CD8-positive, alpha-beta memory T cell (primary cell): Measurements from ENCODE around the gene SHROOM2. TPM values are rescaled to one million over a fixed set of nuclear protein-coding genes. Genes with fewer than 3 reads are reported as not detected.
"Not testable (repeated sequence)": the region's sequence is repeated elsewhere in the genome, so short reads cannot be mapped to it uniquely, and the experiment has no call there.

Experiments used
- CTCF ChIA-PET: fragments of 350-600 bp; sonication (Branson Sonifier 250); formaldehyde crosslinking; loops from one replicate; lab custom pipeline; 2021; ENCODE audit warnings: antibody characterized with exemption; lab: Charles Lee
- POLR2A ChIA-PET: fragments of 350-600 bp; sonication (Branson Sonifier 250); formaldehyde crosslinking; loops from one replicate; lab custom pipeline; 2021; ENCODE audit warnings: antibody characterized with exemption; lab: Charles Lee
- DNase-seq, 5 donors: peaks; one replicate each; pipeline versions ENCODE4 v3.0.0 to v3.0.0-alpha.2; 2020 to 2022; ENCODE audit warnings: mixed read lengths in 1 of 5
- H3K27ac ChIP-seq: one replicate; pipeline ENCODE4 v1.7.0; 2013; ENCODE audit warnings: low read depth, mild to moderate bottlenecking, low read length, moderate library complexity
- H3K27me3 ChIP-seq: 2 replicates; pipeline ENCODE4 v1.7.0; 2013; ENCODE audit warnings: low read length, mild to moderate bottlenecking; ENCODE audit not compliant: insufficient read depth, poor library complexity, severe bottlenecking
- H3K36me3 ChIP-seq: 2 replicates; pipeline ENCODE4 v1.7.0; 2013; ENCODE audit warnings: mild to moderate bottlenecking, low read length, moderate library complexity; ENCODE audit not compliant: insufficient read depth
- H3K4me1 ChIP-seq: 2 replicates; pipeline ENCODE4 v1.7.0; 2013; ENCODE audit warnings: mild to moderate bottlenecking, low read length, moderate library complexity; ENCODE audit not compliant: insufficient read depth
- H3K4me3 ChIP-seq: 2 replicates; pipeline ENCODE4 v1.7.0; 2013; ENCODE audit warnings: mild to moderate bottlenecking, low read length
- H3K9me3 ChIP-seq: 2 replicates; pipeline ENCODE4 v1.7.0; 2013; ENCODE audit warnings: mild to moderate bottlenecking, low read length
- H3K27ac Mint-ChIP-seq, 8 donors: one replicate each; pipeline ENCODE4 v1.8.0; 2020 to 2021; ENCODE audit warnings: mixed read lengths in 8 of 8, mild to moderate bottlenecking in 6 of 8, inconsistent platforms in 3 of 8, moderate library complexity in 3 of 8
- H3K27me3 Mint-ChIP-seq, 2 donors: one replicate each; pipeline ENCODE4 v1.8.0; 2020 to 2021; ENCODE audit warnings: mixed read lengths in 2 of 2, mild to moderate bottlenecking in 1 of 2, moderate library complexity in 1 of 2
- H3K36me3 Mint-ChIP-seq, 3 donors: one replicate each; pipeline ENCODE4 v1.8.0; 2020 to 2021; ENCODE audit warnings: mixed read lengths in 3 of 3, inconsistent platforms in 1 of 3, mild to moderate bottlenecking in 1 of 3
- H3K4me1 Mint-ChIP-seq, 3 donors: one replicate each; pipeline ENCODE4 v1.8.0; 2020 to 2021; ENCODE audit warnings: mixed read lengths in 3 of 3, inconsistent platforms in 1 of 3, mild to moderate bottlenecking in 1 of 3
- H3K4me3 Mint-ChIP-seq, 7 donors: one replicate each; pipeline ENCODE4 v1.8.0; 2020 to 2021; ENCODE audit warnings: mixed read lengths in 7 of 7, mild to moderate bottlenecking in 6 of 7, moderate library complexity in 4 of 7, inconsistent platforms in 2 of 7
- H3K9me3 Mint-ChIP-seq, 5 donors: one replicate each; pipeline ENCODE4 v1.8.0; 2020 to 2022; ENCODE audit warnings: mixed read lengths in 5 of 5, mild to moderate bottlenecking in 3 of 5, moderate library complexity in 2 of 5, inconsistent platforms in 1 of 5
- polyA plus RNA-seq: library from polyadenylated mRNA; unstranded; fragments of 300-500 nt; fragmentation: Illumina TruSeq; gene quantifications from one replicate; pipeline ENCODE4 v1.2.3, GENCODE V29; 2021
- total RNA-seq, 2 experiments: library from RNA; stranded (reverse); gene quantifications; one replicate each; pipeline ENCODE4 v1.2.3, GENCODE V29; 2021

Gene SHROOM2
- total and polyA plus RNA-seq, 3 experiments from 2014 or later, result not detected

DNA sequence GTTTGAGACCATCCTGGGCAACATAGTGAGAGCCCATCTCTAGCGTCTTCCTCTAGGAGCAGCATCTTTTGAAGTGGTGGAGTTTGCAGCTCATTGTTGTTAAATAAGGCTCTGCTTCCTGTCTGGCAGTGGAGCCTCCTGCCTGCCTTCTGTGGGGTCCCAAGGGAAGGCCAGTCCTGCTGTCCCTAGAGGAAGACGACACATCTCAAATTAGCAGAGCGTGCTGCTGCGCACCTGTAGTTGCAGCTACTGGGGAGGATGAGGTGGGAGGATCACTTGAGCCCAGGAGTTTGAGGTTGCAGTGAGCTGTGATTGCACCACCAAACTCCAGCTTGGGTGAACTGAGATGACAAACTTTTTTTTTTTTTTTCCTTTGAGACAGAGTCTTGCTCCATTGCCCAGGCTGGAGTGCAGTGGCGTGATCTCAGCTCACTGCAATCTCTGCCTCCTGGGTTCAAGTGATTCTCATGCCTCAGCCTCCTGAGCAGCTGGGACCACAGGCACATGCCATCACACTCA is 17.8 kb upstream of the SHROOM2 start:
- H3K36me3 ChIP-seq, H3K4me1 ChIP-seq, H3K27ac Mint-ChIP-seq, H3K36me3 Mint-ChIP-seq, POLR2A ChIA-PET, CTCF ChIA-PET, H3K4me1 Mint-ChIP-seq, DNase-seq, H3K27me3 ChIP-seq, H3K4me3 ChIP-seq, H3K9me3 ChIP-seq, H3K4me3 Mint-ChIP-seq, H3K9me3 Mint-ChIP-seq, H3K27ac ChIP-seq: not testable (repeated sequence)
- peaks cover 15 to 22% of the 10 kb centered on the region in 2 donors for H3K27me3 Mint-ChIP-seq

DNA sequence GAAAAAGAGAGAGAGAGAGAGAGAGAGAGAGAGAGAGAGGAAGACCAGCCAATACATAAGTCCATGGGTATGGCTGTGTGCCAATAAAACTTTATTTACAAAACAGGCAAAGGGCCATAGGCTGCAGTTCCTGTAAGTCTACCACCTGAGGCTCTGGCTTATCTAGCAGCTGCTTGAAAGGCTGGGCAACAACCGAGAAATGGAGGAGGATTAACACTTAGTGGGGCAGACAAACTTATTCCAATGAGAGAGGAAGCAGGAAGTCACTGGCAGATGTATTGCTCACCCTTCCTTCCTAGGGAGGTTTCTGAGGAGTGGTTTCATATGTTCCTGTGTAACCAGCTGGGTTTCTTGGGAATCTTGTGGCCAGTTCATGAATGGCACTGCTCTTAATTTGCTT is 15.9 kb upstream of the SHROOM2 start:
- Mint-ChIP-seq H3K9me3 (no peaks in the 10 kb centered on the region), H3K27me3 (peaks cover 17 to 22% of the 10 kb centered on the region in 2 donors), H3K36me3 (no peaks in the 10 kb centered on the region)

DNA sequence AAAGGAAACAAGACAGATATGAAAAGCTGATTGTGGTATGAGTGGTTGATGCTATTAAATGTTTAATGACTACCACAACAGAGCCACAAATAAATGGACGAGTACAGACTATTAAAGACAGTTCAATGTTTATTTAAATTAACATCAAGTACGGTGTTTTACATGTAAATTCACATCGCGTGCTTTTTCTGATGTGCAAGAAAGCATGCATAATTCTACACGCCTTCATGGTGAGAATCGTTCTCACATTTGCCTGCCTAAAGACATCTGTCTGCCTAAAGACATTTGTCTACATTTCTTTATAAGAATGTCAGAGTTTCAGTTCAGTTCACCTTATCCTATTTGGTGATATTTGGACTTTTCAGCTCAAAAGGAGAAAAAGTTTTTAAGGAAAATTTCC is 13.3 kb upstream of the SHROOM2 start:
- DNase-seq, result no peak
- H3K27me3 ChIP-seq, result no peaks in the 10 kb centered on the region
- Mint-ChIP-seq H3K9me3 (no peaks in the 10 kb centered on the region), H3K27me3 (peaks cover 18 to 26% of the 10 kb centered on the region in 2 donors), H3K4me3 (no peak overlapping the region), H3K4me1 (no peaks in the 10 kb centered on the region), H3K27ac (no peak overlapping the region), H3K36me3 (no peaks in the 10 kb centered on the region)
- ChIA-PET CTCF (interaction anchor here (0.9 kb wide), 1 partner anchor 10 kb away, joined by 3 read pairs; no protein-coding TSS in a partner anchor), POLR2A (no interaction called here)
- H3K9me3 ChIP-seq, result no peaks in the 10 kb centered on the region
- H3K27ac ChIP-seq, result no peak overlapping the region
- no peaks in the 10 kb centered on the region for H3K4me1 ChIP-seq
- no peak overlapping the region for H3K4me3 ChIP-seq
- no peaks in the 10 kb centered on the region for H3K36me3 ChIP-seq

More for the DNA sequence above, 15.9 kb upstream of the SHROOM2 start:
- POLR2A ChIA-PET, result no interaction called here
- Histone ChIP-seq H3K27ac (no peak overlapping the region), H3K4me1 (no peaks in the 10 kb centered on the region), H3K9me3 (no peaks in the 10 kb centered on the region), H3K36me3 (no peaks in the 10 kb centered on the region), H3K27me3 (no peaks in the 10 kb centered on the region), H3K4me3 (no peak overlapping the region)
- no peak overlapping the region for H3K4me3 Mint-ChIP-seq
- DNase-seq, result no peak
- H3K4me1 Mint-ChIP-seq, result peaks cover 0 to 3% (median 0%) of the 10 kb centered on the region in 3 donors
- no peak overlapping the region for H3K27ac Mint-ChIP-seq
- CTCF ChIA-PET, result no interaction called here

DNA sequence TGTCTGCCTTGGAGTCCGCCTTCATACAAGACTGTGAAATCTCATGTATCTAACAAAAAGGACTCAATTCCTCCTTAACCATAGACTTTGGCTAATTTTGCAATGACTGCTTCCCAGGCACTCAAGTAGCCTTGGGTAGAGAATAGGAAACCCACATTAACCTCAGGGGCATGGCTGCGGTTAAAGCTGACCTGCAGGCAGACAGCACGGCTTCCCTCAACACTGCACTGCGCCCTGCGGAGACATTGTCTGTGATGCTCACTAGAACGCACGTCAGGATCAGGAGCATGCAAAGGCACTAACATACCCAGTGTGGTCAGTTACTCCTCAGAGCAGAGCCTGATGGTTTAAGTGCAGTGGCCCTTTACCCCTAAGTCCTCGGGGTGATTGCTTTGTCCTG is 10.3 kb upstream of the SHROOM2 start:
- Histone ChIP-seq H3K27me3 (no peaks in the 10 kb centered on the region), H3K4me1 (no peaks in the 10 kb centered on the region), H3K36me3 (no peaks in the 10 kb centered on the region), H3K4me3 (no peak overlapping the region), H3K9me3 (no peaks in the 10 kb centered on the region), H3K27ac (no peak overlapping the region)
- Mint-ChIP-seq H3K4me1 (no peaks in the 10 kb centered on the region), H3K9me3 (no peaks in the 10 kb centered on the region), H3K27ac (no peak overlapping the region), H3K36me3 (no peaks in the 10 kb centered on the region), H3K4me3 (no peak overlapping the region), H3K27me3 (peaks cover 12 to 18% of the 10 kb centered on the region in 2 donors)
- no peak for DNase-seq
- POLR2A ChIA-PET, result no interaction called here
- CTCF ChIA-PET, result no interaction called here

DNA sequence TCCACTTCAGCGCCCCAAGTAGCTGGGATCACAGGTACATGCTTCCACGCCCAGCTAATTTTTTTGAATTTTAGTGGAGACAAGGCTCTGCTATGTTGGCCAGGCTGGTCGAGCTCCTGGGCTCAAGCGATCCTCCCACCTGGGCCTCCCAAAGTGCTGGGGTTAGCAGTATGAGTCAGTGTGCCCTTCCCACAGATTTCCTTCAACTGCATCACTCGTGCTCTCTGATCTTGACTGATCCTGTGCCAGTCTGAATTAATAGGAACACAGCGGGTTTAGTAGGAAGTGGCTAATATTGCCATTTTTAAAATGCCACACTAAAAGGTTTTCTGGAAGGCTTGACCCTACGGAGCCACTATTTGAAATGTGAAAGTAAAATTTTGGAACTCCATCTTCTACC is 4.3 kb upstream of the SHROOM2 start:
- H3K27ac ChIP-seq, result no peak overlapping the region
- H3K4me1 ChIP-seq, result no peaks in the 10 kb centered on the region
- no peak for DNase-seq
- CTCF ChIA-PET, result no interaction called here
- no peaks in the 10 kb centered on the region for H3K27me3 ChIP-seq
- no peaks in the 10 kb centered on the region for H3K36me3 ChIP-seq
- H3K9me3 ChIP-seq, result no peaks in the 10 kb centered on the region
- no peaks in the 10 kb centered on the region for H3K9me3 Mint-ChIP-seq
- POLR2A ChIA-PET, result no interaction called here
- peaks cover 8 to 13% of the 10 kb centered on the region in 2 donors for H3K27me3 Mint-ChIP-seq
- no peak overlapping the region for H3K27ac Mint-ChIP-seq
- no peak overlapping the region for H3K4me3 ChIP-seq
- H3K4me3 Mint-ChIP-seq, result no peak overlapping the region
- peaks cover 0 to 6% (median 0%) of the 10 kb centered on the region in 3 donors for H3K4me1 Mint-ChIP-seq
- H3K36me3 Mint-ChIP-seq, result no peaks in the 10 kb centered on the region

DNA sequence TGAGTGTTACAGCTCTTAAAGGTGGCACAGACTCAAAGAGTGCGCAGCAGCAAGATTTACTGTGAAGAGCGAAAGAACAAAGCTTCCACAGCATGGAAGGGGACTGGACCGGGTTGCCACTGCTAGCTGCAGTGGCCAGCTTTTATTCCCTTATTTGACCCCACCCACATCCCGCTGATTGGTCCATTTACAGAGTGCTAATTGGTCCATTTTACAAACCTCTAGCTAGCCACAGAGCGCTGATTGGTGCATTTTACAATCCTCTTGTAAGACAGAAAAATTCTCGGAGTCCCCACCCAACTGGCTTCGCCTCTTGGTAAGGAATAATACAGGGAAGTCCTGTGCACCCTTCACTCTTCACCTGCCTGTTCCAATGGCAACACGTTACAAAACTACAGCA is 1.9 kb upstream of the SHROOM2 start:
- H3K27ac Mint-ChIP-seq, result no peak overlapping the region
- Histone ChIP-seq H3K27ac (no peak overlapping the region), H3K27me3 (no peaks in the 10 kb centered on the region), H3K36me3 (no peaks in the 10 kb centered on the region), H3K4me3 (no peak overlapping the region), H3K9me3 (no peaks in the 10 kb centered on the region), H3K4me1 (no peaks in the 10 kb centered on the region)
- DNase-seq, result no peak
- no peaks in the 10 kb centered on the region for H3K36me3 Mint-ChIP-seq
- H3K27me3 Mint-ChIP-seq, result peaks cover 23 to 29% of the 10 kb centered on the region in 2 donors
- no peak overlapping the region for H3K4me3 Mint-ChIP-seq
- peaks cover 0 to 8% (median 0%) of the 10 kb centered on the region in 3 donors for H3K4me1 Mint-ChIP-seq
- CTCF ChIA-PET, result no interaction called here
- POLR2A ChIA-PET, result no interaction called here
- no peaks in the 10 kb centered on the region for H3K9me3 Mint-ChIP-seq

DNA sequence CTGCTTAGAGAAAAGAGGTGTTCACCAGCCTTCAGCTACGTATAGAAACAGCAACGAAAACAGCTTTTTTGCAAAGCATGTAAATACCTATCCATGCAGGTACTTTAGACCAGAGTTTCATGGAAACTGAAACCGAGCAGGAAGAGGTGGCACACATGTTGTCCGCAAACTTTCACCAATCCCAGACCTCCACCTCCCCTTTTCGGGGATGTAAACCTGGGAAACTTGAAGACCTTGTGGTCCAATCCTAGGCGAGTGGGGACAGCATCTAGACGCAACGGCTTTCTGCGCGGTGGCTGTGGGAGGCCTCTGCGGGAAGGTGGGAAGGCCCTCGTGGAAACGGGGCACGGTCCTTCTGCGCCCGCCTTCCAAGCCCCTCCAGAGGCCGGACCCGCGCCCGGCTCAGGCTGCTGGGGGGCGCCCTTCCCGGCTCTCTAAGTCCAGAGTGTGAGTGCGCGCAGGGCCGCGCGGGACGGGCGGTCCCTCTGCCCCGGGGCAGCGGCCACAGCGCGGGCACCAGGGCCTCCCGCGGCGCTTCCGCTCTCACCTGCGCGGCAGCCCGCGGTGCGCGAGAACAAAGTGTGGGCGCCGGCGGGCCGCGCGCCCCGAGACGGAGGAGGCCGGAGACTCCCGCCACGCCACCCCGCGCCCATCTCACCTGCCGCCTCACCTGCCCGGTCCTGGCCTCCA is 830 bp upstream of the SHROOM2 start:
- ChIA-PET CTCF (no interaction called here), POLR2A (no interaction called here)
- Mint-ChIP-seq H3K27ac (no peak overlapping the region), H3K4me1 (peaks cover 0 to 8% (median 0%) of the 10 kb centered on the region in 3 donors), H3K4me3 (peak overlapping the region in 1 of 7 donors; percentile 12), H3K9me3 (no peaks in the 10 kb centered on the region), H3K36me3 (no peaks in the 10 kb centered on the region), H3K27me3 (peaks cover 21 to 29% of the 10 kb centered on the region in 2 donors)
- DNase-seq, result no peak
- Histone ChIP-seq H3K27me3 (no peaks in the 10 kb centered on the region), H3K9me3 (no peaks in the 10 kb centered on the region), H3K27ac (no peak overlapping the region), H3K4me1 (no peaks in the 10 kb centered on the region), H3K36me3 (no peaks in the 10 kb centered on the region), H3K4me3 (no peak overlapping the region)

DNA sequence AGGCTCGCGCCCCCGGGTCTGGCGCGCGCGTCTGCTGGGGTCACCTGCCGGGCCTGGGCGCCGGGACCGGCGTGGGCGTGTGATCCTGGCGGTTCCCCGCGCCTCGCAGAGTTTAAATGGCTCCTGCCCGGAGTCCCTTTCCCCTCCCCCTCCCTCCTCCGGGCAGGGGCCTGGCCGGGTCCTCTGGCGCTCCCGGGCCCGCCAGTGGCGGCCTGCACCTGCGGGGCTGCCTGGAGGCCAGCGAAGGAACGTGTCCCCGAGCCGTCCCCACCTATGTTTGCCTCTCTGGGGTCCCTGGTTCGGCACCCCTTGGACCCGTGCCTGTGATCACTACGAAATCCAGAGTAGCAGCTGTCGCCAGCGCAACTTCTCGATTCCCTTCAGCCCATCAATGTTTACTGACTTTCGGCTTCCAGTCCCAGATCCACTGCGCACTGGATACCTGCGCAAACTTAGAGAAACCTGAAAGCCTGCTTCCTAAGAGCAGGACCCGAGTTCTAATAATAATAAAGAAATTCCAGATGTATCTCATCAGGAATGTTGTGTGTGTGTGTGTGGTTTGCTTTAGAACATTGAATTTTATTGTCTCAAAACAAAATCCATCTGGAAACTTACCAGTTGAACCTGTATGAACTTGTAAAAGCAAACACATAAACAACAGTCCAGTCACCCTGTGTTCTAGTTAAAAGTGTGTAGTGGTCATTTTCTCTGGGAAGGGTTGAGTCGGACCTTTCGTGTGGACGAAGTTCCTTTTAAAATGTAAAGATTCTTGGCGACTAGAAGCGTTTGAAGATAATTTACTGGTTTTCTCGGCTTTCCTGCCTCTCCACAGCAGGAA is 788 bp downstream of the SHROOM2 start:
- no peaks in the 10 kb centered on the region for H3K4me1 ChIP-seq
- Mint-ChIP-seq H3K4me1 (peaks cover 0 to 8% (median 0%) of the 10 kb centered on the region in 3 donors), H3K27ac (no peak overlapping the region), H3K36me3 (no peaks in the 10 kb centered on the region), H3K27me3 (peaks cover 21 to 29% of the 10 kb centered on the region in 2 donors), H3K9me3 (no peaks in the 10 kb centered on the region), H3K4me3 (peak overlapping the region in 3 of 7 donors; percentile 33 to 69 (median 51))
- no peak overlapping the region for H3K27ac ChIP-seq
- DNase-seq, result no peak
- no peak overlapping the region for H3K4me3 ChIP-seq
- H3K9me3 ChIP-seq, result no peaks in the 10 kb centered on the region
- no peaks in the 10 kb centered on the region for H3K36me3 ChIP-seq
- POLR2A ChIA-PET, result no interaction called here
- no peaks in the 10 kb centered on the region for H3K27me3 ChIP-seq
- CTCF ChIA-PET, result no interaction called here
